Fibroblast of skin of abdomen (primary cell): Measurements from ENCODE around the gene ANXA3.

Source experiments
- DNase-seq: peaks from one replicate; pipeline ENCODE4 v3.0.0-alpha.2; 2013

ANXA3 gene

DNA sequence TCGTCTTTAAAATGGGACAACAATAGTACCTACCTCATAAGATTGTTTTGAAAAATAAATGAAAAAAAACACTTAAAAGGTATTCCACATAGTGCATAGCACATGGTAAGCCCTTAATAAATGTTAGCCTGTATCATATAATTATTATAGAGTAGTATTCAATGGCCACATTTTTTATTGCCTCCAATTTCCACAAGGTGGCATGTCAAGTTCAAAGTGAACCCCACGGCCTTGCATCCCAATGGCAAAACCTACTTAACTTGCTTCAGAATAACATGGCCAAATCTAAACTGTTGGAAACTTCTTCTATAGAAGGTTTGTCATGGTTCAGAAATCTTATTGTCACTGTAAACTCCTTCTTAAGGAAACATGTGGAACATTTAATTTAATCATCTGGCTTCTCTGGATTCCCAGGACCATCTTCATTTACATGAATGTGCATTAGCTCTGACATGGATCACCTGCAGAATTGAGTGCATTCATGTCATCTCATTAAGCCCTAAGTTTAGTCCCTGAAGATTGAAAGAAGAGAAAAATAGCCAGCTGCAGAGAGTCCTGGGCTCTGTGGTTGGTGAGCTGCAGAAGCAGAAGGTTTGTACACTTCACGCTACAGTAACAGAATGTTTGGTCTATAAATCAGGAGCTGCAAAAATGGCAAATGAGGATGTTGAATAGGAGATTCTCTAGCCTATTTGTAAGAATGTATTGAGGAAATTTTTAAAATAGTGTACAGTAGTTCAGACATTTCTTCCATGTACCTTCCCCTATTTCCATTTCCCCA is 61.0 kb downstream of the ANXA3 start:
- DNase-seq = peak; percentile 55

DNA sequence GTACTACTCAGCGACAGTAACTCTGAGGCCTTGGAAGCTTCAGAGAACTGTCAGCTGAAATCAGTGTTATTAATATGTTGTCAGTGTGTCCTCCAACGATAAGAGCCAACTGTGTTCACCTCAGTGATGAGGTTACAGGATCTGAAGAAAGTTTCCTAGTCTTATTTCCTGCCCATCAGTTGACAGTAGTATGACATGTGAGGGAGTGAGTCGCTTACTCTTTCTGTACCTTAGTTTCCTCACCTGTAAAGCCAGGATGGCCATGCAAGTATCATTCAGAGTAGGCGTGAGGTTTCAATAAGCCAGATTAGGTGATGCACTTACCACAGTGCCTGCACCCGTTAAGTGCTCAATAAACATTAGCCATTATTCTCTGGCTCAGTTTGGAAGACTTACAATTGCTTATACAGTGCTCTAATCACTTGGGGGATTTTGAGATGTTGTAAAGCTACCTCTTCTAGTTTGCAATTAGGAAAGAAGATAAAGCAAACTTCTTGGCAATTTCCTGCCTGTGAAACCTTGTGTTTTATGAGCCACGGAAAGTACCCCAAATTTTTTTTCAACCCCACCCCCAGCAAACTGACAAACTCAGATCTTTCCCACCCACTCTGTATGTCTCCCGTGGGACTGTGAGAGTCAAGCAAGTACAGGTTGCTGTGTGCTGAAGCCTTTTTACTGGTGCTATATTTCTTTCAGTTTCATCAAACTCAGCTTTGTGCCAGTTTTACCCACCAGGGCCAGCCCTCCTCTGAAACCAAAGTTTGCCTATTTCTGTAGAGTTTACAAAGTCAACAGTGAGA is 62.2 kb downstream of the ANXA3 start:
- no peak for DNase-seq

DNA sequence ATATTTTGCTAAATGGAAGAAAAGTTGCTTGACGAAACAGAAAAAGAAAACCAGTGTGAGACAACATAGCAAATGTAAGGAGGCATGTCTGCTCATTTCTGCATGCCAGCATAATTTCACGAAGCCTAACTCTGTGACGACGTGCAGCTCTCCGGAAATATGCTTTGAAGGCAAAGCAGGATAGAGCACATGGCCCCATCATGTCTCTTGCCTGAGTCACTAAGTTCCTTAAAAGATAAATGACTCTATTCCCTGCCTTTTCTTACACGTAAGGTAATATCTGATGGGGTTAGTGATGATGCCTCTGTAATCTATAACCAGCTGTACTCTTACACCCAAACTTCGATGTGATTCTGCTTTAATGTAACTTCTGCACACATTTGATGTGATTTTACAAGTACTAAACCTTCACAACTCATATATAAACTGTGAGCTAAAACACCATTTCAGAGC is 64.5 kb downstream of the ANXA3 start:
- DNase-seq = peak; percentile 85

DNA sequence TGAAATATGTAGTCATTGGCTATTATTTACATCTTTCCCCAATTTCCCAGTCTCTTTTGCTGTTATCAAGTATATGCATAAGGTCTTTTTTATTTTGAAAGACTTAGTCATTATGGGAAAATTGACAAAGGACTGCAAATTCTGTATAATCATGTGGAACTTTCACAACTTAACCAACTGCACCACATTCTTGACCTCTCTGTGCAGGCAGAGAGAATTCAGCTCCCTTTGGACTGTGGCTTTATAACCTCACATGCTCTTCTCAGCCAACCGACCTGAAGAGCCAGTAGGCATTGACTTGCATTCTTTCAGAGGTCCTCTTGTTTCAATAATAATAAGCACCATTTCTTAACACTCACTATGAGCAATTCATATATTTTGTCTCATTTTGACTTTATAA is 66.9 kb downstream of the ANXA3 start:
- no peak for DNase-seq

DNA sequence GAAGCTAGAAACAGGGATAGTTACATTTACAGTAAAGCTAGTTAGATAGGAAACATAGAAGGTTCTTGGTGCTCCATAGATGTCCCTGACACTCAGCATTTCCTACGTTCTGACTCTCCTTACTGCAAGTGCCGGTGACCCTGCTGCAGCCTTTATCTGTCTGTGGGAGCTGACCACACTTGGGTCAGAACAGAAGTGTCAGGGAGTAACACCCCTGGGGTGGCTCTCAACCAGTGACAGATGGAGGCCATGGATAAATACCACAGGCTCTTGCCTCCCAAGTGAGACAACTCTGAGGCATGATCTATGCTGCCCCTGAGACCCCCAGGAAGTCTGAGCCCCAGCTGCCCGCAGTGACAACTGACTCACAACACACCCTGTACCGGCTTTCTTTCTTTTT is 69.8 kb downstream of the ANXA3 start:
- no peak for DNase-seq

DNA sequence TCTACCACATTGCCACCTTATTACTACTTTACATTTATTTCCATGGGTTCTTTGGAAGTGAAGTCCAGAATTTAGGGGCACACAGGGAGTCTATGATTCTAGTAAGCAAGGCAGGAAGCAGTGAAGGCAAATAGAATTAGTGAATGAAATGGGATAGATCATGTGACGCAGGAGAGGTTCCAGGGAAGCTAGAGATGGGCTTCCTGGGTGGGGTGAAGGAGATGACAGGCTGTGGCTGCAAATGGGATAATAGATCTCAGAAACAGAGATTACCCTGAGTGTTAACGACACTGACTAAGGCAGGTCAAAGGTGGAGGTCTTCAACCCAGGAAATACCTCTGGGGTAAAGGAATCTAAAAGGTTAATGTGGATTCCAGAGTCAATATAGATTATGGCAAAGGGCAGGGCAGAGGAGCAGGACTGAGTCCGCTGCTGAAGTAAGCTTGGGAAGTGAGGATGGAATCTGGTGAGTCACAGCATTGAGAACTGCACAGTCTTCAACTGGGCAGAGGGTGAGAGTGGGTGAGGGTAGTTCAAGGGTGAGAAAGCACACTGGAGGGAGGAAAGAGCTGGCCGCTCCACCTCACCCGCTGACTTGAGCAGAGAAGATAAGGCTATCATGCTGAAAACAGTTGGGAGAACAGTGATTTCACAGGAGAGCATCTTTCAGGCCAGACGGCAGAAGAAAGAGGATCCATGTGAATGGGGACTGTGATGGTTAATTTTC is 70.8 kb downstream of the ANXA3 start:
- peak; percentile 44 for DNase-seq

DNA sequence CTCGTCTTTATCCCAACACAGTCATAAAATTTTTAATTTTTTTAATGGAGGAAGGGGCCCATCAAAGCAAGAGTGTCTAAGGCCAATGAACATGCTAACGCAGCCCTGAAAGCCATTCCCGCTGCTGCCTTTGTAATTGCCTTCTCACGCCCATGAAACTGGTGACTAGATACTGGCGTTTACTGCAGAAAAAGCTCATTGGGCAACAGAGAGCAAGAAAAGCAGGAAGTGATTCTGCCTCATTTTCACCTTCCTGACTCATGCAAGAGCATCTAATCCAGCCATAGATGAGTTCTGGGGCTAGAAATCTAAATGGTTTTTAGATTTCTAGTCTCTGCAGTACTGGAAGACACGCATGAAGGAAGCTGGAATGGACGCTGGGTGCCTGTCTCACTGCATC is 72.5 kb downstream of the ANXA3 start:
- DNase-seq = no peak

DNA sequence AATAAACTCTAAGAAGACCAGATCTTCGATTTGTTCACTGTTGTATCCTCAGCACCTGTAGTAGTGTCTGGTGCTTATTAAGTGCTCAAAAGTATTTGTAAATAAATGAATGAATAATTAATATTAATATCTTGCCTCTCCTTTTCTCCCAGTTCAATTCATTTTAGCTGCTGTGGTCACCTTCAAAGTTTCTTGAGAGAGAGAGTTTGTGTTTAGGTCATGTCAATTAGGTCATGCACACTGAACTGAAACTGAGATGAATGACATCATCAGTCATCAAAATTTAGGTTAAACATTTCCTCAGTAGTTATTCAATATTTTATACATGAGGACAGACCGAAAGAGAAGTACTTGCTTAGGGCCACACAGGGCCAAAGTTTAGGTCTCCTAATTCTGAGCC is 73.5 kb downstream of the ANXA3 start:
- no peak for DNase-seq

DNA sequence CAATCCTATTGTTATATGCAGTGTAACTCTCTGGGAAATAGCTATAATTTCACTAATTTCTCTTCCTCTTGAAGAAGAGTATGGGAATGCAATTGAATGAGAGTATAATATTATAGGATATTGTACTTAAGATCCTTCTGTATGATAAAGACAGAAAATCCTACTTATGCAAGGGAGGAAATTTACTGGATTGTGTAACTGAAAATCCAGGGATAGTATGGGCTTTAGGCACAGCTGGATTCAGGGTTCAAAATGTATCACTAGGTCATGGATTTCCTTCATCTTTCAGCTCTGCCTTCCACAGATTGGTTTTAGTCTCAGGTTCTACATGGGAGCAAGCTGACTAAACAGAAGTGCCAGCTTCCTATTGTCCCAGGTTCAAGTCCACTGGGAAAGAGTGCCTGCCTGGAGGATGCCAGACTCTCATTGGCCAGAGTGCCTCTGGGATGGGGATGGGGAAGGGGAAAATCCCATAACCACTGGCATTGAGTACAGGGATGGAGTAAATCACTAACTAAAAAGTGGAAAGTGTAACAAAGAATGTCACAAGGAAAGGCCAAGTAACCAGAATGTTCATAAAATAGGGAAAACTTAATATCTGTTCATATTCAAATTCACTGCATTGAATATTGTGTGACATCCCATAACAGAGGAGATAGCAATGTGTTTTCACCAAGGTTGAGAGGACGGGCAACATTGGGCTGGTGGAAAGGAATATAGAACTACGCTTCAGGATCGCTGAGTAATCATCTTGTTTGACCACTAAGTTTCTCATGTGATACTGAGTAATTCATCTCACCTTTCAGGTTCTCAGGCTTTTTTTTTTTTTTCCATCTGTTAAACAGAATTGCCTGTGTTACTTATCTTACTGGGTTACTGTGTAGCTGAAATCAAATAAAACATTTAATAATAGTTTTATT is 75.7 kb downstream of the ANXA3 start:
- no peak for DNase-seq

DNA sequence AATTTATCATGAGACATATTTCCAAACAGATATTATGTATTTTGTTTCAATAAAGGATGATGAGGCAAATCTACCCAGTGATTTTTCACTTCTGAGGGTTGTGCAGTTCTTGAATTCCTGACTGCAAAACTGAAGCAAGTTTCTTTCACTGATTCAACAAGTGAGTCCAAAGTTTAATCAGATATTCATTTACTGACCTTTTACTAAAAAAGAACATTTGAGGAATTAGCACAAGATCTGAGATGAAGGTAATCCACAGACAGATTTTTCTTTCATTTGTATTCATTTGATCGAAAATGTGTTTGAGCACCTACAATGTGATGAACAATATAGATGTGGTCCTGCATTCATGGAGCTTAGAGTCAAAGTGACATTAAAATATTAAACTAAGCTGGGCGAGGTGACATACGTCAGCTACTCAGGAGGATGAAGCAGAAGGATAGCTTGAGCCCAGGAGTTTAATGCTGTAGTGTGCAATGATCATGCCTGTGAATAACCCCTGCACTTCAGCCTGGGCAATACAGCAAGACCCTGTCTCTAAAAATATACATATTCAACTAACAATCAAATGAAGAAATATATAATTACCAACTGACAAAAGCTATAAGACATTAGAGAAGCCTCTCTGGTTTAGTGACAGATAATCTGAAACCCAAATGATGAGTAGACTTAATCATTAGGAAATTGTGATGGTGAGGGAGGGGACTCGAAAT is 76.6 kb downstream of the ANXA3 start:
- no peak for DNase-seq

DNA sequence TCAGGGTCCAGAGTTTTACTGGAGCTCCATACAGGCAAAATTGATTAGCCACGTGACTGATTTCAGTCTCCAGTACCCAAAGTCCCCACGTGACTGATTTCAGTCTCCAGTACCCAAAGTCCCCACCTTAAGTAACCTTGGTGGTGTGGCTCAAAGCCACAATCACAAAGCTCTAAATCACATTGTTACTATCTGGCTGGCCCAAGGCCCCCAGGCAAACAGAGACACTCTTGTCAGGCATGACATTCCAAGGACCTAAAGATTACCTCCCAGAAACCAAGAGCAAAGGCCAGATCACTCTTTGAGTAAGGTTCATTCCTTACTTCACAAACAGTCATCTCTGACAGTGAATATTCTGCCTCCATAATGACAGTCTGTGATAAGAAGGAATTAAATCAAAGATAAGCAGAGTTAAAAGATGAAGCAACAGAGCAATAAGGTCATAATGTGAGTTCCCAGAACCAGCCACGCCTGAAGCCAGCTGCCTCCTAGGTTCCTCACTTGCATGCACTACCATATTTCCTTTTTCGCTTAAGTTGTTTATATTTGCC is 78.5 kb downstream of the ANXA3 start:
- DNase-seq = no peak

DNA sequence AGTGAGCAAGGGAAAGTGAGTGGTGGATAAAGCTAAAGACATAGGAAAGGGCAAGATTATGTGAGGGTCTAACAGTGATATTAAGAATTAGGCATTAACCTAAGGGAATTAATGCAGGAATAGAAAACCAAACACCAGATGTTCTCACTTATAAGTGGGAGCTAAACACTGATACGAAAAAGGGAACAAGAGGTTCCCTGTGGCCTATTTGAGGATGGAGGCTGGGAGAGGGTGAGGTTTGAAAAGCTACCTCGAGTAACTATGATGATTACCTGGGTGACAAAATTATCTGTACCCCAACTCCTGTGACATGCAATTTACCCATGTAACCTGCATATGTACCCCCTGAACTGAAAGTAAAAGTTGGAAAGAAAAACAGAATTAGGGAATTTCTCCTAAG is 79.0 kb downstream of the ANXA3 start:
- DNase-seq = no peak

DNA sequence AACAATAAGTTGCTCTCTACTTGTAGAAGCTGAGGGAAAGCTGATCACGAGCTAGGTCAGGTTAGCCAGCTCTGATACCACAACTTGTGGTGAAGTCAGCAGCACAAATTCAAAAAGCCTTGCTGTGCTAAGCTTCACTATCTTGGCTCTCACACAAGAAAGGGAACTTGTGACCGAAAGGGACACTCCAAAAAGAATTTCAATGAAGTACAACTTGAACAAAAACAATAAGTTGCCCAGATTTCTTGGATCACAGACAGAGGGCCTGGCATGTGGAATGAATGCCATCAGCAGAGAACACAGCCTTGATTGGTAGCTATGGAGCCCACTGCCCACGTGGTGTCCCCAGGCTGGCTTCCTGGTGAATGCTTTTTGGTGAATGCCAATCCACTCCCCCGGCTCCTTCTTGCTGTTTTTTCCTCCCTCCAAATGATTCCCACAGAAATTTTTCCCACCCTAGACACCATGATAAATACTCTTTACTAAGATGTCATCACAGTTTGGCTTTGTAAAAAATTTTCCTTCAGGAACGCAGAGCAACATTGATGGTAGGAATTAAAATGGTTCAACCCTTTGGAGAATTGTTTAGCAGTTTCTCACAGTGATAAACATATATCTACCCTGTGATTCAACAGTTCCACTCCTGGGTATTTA is 82.6 kb downstream of the ANXA3 start:
- no peak for DNase-seq

DNA sequence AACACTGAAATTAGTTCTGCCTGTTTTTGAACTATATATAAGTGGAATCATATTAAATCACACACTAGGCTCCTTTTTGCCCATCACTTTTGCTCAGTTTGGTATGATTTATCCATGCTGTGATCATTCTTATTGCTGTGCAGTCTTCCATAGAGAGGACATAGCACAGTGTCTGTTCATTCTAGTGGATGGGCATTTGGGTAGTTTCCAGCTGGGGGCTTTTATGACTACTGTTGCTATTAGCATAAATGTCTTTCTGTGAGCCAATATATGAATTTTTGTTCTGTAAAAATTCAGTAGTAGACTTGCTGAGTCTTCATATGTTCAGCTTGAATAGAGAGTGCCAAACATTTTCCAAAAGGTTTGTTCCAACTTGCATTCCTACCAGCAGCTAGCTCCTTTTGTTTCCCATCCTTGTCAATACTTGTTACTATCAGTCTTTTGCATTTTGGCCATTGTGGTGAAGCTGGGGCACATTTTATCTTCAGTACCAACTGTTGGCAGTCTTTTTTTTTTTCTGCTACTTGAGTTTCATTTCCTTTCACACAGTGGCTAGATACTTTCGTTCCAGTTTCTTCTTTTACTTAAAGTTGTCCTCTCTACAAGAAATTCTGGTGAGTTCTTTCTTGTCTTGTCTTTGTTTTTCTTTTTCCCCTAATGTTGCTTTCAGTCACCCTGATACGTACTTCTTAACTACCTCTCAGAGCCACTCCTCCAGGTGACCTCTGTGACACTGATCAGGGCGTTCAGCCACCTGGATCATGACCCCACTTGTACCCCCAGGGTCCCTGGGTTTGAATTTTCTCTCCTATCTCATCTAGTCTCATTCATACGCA is 87.0 kb downstream of the ANXA3 start:
- DNase-seq = no peak

DNA sequence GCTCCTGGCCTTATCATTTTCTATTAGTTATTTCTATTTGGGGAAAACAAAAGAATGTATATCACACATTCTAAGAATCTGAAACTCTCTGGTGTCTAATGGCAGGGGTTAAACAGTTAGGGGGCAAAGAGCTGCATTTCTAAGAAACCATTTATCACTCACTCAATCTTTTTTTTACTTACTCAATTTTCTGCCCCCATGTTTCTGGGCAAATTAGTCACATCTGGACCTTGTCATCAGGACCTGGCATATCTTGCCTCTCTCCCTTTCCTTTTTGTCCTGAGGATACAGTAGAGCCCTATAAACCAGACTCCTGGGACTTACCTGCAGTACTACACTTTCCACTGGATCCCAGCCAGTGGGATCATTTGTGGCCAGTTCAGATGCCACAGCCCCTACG is 89.1 kb downstream of the ANXA3 start:
- DNase-seq = no peak

DNA sequence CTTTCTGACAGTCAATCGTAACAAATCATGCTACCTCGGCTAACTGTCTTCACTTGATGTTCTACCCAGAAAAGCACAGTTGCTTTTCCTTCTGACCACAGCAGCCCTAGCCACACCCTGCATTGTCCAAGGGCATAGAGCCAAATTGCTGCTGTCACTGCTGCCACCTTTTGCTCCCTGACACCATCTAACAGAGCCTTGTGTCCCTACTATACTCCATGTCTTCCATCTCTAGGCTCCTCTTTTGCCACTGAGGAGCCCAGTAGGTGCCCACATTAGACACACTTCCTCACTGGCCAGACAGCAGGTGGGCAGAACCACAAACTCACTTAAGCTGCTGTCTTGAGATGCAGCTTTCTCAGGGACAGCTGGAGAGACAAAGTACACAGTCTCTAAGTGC is 91.4 kb downstream of the ANXA3 start:
- no peak for DNase-seq

DNA sequence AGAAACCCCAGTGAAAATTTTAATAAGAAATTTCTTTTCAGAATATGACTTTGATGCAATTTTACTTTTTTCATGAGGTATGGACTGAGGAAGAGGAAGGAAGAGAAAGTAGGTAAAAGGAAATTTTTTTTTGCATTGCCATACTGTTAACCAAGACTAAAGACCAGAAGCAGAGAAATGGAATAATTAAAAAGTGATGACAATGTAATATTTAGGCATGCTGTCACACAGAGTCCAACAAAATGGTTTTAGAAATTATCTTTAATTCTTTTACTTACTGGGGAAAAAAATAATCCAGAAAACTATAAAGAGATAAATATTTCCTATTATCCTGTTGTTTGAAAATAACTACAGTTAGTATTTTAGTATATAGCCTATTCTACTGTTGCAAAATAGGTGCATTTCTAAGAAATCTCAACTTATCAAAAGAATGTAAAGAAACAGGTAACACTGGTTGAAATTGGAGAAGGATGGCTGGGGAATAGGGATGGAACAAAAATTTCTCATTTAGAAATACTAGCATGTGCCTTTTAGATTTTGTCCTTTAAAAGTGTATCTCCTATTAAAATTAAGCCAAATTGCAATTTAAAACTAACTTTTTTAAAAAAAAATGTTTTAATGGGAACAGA is 92.6 kb downstream of the ANXA3 start:
- no peak for DNase-seq

DNA sequence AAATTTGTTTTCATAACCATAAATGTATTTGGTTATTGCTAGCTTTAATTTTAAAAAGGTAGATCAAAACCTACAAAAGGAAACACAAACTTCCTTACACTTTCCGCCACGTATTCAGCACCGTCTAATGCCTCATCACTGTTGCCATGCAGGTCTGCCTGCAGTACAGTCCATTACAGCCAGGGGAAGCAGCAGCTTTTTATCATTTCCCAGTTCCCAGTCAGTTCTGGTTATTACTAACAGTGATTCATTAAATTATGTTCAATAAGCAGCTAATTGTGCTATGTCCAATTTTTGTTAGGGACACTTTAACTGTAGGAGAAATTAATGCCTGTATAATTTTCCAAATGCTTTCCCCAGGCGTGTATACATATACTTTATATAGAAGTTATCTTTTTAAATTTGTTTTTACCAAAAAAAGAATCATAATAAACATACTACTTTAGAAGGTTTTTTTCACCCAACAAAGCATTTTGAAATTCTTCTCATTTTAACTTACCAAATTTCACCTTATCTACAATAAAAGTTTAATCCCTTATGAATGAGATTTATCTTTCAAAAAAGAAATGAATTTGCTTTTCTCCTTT is 93.3 kb downstream of the ANXA3 start:
- peak; percentile 75 for DNase-seq
